K562 (cell line): ENCODE results near the gene COL8A2. TPM values are rescaled to one million over a fixed set of nuclear protein-coding genes. Genes with fewer than 3 reads are reported as not detected.
A peak's percentile ranks its signal among the peaks of the same experiment; 100 is the strongest.

Source experiments
- ATAC-seq: fragments of 200-7000 bp; cut with Tn5 transposase; 3 replicates; pipeline ENCODE4 v1.9.1; 2020; ENCODE audit warnings: moderate library complexity
- BruUV-seq: library from RNA; stranded (reverse); fragments of 400-500 nt; replicated peaks from 2 replicates; lab custom pipeline; 2021; lab: Mats Ljungman, UMichigan
- CTCF ChIA-PET: fragments of 300-600 bp; formaldehyde crosslinking; extraction: SDS; loops from one replicate; lab custom pipeline; 2021; ENCODE audit warnings: low intra/inter-chr PET ratio; lab: Yijun Ruan, JAX
- POLR2A ChIA-PET: fragments of 300-600, 350-650 bp; sonication (Branson Sonifier 250); formaldehyde crosslinking; extraction: SDS; loops from one replicate; lab custom pipeline; 2021; ENCODE audit warnings: antibody characterized with exemption, inconsistent platforms; lab: Yijun Ruan, JAX
- DNase-seq, 4 experiments: peaks; one replicate each; pipeline versions ENCODE4 v3.0.0 to v3.0.0-alpha.2; 2011 to 2018; ENCODE audit warnings: low spot score in 3 of 4, mixed read lengths in 3 of 4; ENCODE audit errors: extremely low read depth in 1 of 4
- FAIRE-seq: peaks from 2 replicates; lab custom pipeline; 2011; peaks lifted over from hg19 to GRCh38; lab: Jason Lieb, UNC
- H2AFZ ChIP-seq: 2 replicates; pipeline ENCODE4 v1.6.0; 2011; ENCODE audit warnings: low read depth, low read length, control low read depth, inconsistent platforms
- H3K27ac ChIP-seq: fragments of 200-600 bp; 3 replicates; pipeline ENCODE4 v1.8.0; 2011; ENCODE audit warnings: low read depth, mild to moderate bottlenecking, control low read depth, inconsistent platforms, low read length, moderate library complexity, mixed read lengths; ENCODE audit errors: extremely low read depth
- H3K27me3 ChIP-seq, 2 experiments: fragments of 300-600 bp in 1 of 2; 2 replicates in 1 of 2; 3 replicates in 1 of 2; pipeline versions ENCODE4 v1.6.0 to v1.8.0; 2011; ENCODE audit warnings: inconsistent platforms in 2 of 2, low read length in 2 of 2, mild to moderate bottlenecking in 1 of 2, mixed read lengths in 1 of 2, moderate library complexity in 1 of 2; ENCODE audit not compliant: control insufficient read depth in 2 of 2, insufficient read depth in 2 of 2
- H3K36me3 ChIP-seq: fragments of 300-600 bp; 3 replicates; pipeline ENCODE4 v1.8.0; 2011; ENCODE audit warnings: mild to moderate bottlenecking, low read length, inconsistent platforms; ENCODE audit not compliant: control insufficient read depth, insufficient read depth
- H3K4me1 ChIP-seq, 2 experiments: fragments of 200-600 bp in 1 of 2; replicated peaks in 1 of 2; 2 replicates in 1 of 2; 3 replicates in 1 of 2; pipeline versions ENCODE4 v1.5.1 to v1.8.0; 2011; ENCODE audit warnings: inconsistent platforms in 2 of 2, low read length in 2 of 2, mild to moderate bottlenecking in 1 of 2, mixed read lengths in 1 of 2, moderate library complexity in 1 of 2; ENCODE audit not compliant: control insufficient read depth in 2 of 2, insufficient read depth in 2 of 2
- H3K4me2 ChIP-seq: 2 replicates; pipeline ENCODE4 v1.6.1; 2011; ENCODE audit warnings: low read length, control low read depth, inconsistent platforms, mixed read lengths; ENCODE audit not compliant: insufficient read depth
- H3K4me3 ChIP-seq: fragments of 200-600 bp; sonication (generic), shearing (Covaris generic); 2 replicates; pipeline ENCODE4 v1.5.1; 2016; ENCODE audit warnings: control low read depth, inconsistent platforms
- H3K79me2 ChIP-seq: fragments of 200-600 bp; 3 replicates; pipeline ENCODE4 v1.8.0; 2011; ENCODE audit warnings: low read length, inconsistent platforms; ENCODE audit not compliant: control insufficient read depth, insufficient read depth
- H3K9ac ChIP-seq, 2 experiments: 2 replicates each; pipeline versions ENCODE4 v1.6.0 to v1.6.1; 2011; ENCODE audit warnings: low read depth in 2 of 2, low read length in 2 of 2, control low read depth in 1 of 2, inconsistent platforms in 1 of 2, mild to moderate bottlenecking in 1 of 2, mixed read lengths in 1 of 2; ENCODE audit not compliant: insufficient read depth in 1 of 2
- H3K9me1 ChIP-seq: one replicate; pipeline ENCODE4 v1.6.0; 2011; ENCODE audit warnings: inconsistent platforms, mild to moderate bottlenecking, low read length, moderate library complexity; ENCODE audit not compliant: control insufficient read depth, insufficient read depth
- H3K9me3 ChIP-seq: replicated peaks from 2 replicates; pipeline ENCODE4 v1.5.1; 2011; ENCODE audit warnings: low read depth, low read length, inconsistent platforms; ENCODE audit not compliant: control insufficient read depth, insufficient read depth
- H4K20me1 ChIP-seq: replicated peaks from 2 replicates; pipeline ENCODE4 v1.6.1; 2011; ENCODE audit warnings: low read length, inconsistent platforms, mixed read lengths; ENCODE audit not compliant: control insufficient read depth, insufficient read depth
- EGR1 ChIP-seq: fragments of 450-650 bp; conservative IDR thresholded peaks from 2 replicates; pipeline ENCODE4 v1.6.1; 2017; ENCODE audit warnings: mild to moderate bottlenecking
- ELF4 ChIP-seq: fragments of 450-650 bp; formaldehyde crosslinking; IDR thresholded peaks from 2 replicates; pipeline ENCODE4 v1.4.0; 2022; ENCODE audit warnings: missing genetic modification characterization
- FOXP1 ChIP-seq: sonication (generic); formaldehyde crosslinking; IDR thresholded peaks from 2 replicates; pipeline ENCODE4 v1.8.0; 2022; ENCODE audit warnings: mild to moderate bottlenecking, missing genetic modification reagents
- HOXB6 ChIP-seq: fragments of 250-450 bp; sonication (Bioruptor Pico); IDR thresholded peaks from 2 replicates; pipeline ENCODE4 v1.5.1; 2022; ENCODE audit warnings: mild to moderate bottlenecking, borderline replicate concordance
- NFE2L1 ChIP-seq: fragments of 450-650 bp; IDR thresholded peaks from 2 replicates; pipeline ENCODE4 v1.6.1; 2016; ENCODE audit warnings: missing genetic modification characterization, low read depth, mild to moderate bottlenecking, missing compliant biosample characterization, moderate library complexity, borderline replicate concordance
- PHF21A ChIP-seq: fragments of 450-650 bp; IDR thresholded peaks from 2 replicates; pipeline ENCODE4 v1.6.1; 2017; ENCODE audit warnings: low read depth, borderline replicate concordance
- POLR2A ChIP-seq: fragments of 450-650 bp; conservative IDR thresholded peaks from 2 replicates; pipeline ENCODE4 v1.6.1; 2016
- SMAD3 ChIP-seq: fragments of 450-650 bp; formaldehyde crosslinking; conservative IDR thresholded peaks from 2 replicates; pipeline ENCODE4 v1.4.0; 2020; ENCODE audit warnings: mild to moderate bottlenecking
- SPI1 ChIP-seq: IDR thresholded peaks from 2 replicates; pipeline ENCODE4 v1.6.1; 2011; ENCODE audit warnings: low read depth, low read length, control low read depth, borderline replicate concordance
- ZNF354B ChIP-seq: fragments of 250-450 bp; sonication (Bioruptor Pico); IDR thresholded peaks from 2 replicates; pipeline ENCODE4 v1.4.0; 2020
- in situ Hi-C: fragments of 300-500 bp; cut with MboI; formaldehyde crosslinking; loops from 4 replicates; pipeline ENCODE4 v1.15.0; 2018; ENCODE audit warnings: inconsistent platforms, mixed read lengths
- intact Hi-C: fragments of 100-400 bp; cut with micrococcal nuclease; formaldehyde crosslinking; loops from 2 replicates; pipeline ENCODE4 v1.14.2; 2022
- polyA plus RNA-seq, 8 experiments: library from polyadenylated mRNA; depleted of rRNA in 4 of 8; stranded (reverse) in 5 of 8; unstranded in 3 of 8; fragments of >200 nt; fragmentation: Nextera tagmentation in 2 of 8; fragmentation: Illumina TruSeq in 1 of 8; extraction: Ambion mirVana in 2 of 8; extraction: Trizol in 1 of 8; gene quantifications; 2 replicates each; pipeline versions ENCODE4 v1.2.1 to v1.2.3, GENCODE V29; 2011 to 2014; ENCODE audit warnings: inconsistent platforms in 1 of 8, missing spikeins in 1 of 8
- total RNA-seq, 7 experiments: library from RNA; depleted of rRNA in 6 of 7; stranded (reverse); fragments of >200 nt in 6 of 7; fragmentation: Illumina TruSeq in 2 of 7; extraction: Trizol in 2 of 7; gene quantifications; 2 replicates each; pipeline versions ENCODE4 v1.2.1 to v1.2.3, GENCODE V29; 2011 to 2021; ENCODE audit warnings: low replicate concordance in 1 of 7

The COL8A2 gene
- total and polyA plus RNA-seq, 9 of the 15 experiments (the other 6 are each of a cell fraction or from before 2014, with no cell fraction given) = 0.03 to 0.14 (median 0.04) TPM; not detected in 5

- TF ChIP-seq SMAD3 (CRISPR knock-in tag) (no peak), ZNF354B (CRISPR knock-in tag) (no peak), PHF21A (no peak), EGR1 (no peak), HOXB6 (CRISPR knock-in tag) (no peak)
These were observed 11.5 kb upstream of the COL8A2 start (continued) for GRCh38 chr1:36136535-36136934.

GRCh38 chr1:36135796-36136195 is 10.8 kb upstream of the COL8A2 start:
- Histone ChIP-seq H3K4me3 (no peak overlapping the region), H3K4me2 (no peak overlapping the region), H3K9me3 (no peaks in the 10 kb centered on the region), H3K27ac (peak overlapping the region; percentile 38; the same call in 1 of the 3 replicates), H2AFZ (no peak overlapping the region), H3K36me3 (peaks cover 43% of the 10 kb centered on the region), H4K20me1 (0 out of 2 replicates have a peak, but pooled peaks cover 6% of the 10 kb centered on the region), H3K9me1 (peaks cover 4% of the 10 kb centered on the region), H3K4me1 (peaks cover 5 to 6% of the 10 kb centered on the region in 2 experiments; a peak in 3 of 5 replicates), H3K79me2 (peaks cover 4% of the 10 kb centered on the region; the same call in 1 of the 3 replicates), H3K9ac (no peak overlapping the region), H3K27me3 (no peaks in the 10 kb centered on the region)
- peak; percentile 7; the same call in 2 of the 3 replicates for ATAC-seq
- FAIRE-seq = peak; percentile 40
- ChIA-PET POLR2A (interaction anchor here (1.2 to 1.6 kb wide), 4 partner anchors 9 to 24 kb away, joined by 4 to 8 read pairs (median 4); partner anchors contain the start of gene TRAPPC3), CTCF (interaction anchor here (1.5 to 5.8 kb wide), 2 partner anchors 36 to 52 kb away, joined by 4 to 116 read pairs; no protein-coding TSS in a partner anchor)
- in situ Hi-C loops = no loop called here
- intact Hi-C loops = no loop called here
- DNase-seq = no peak
- BruUV-seq = no TSS peak
- TF ChIP-seq SPI1 (0 out of 2 replicates have a peak, but pooled peaks have one; percentile 1), FOXP1 (CRISPR knock-in tag) (no peak), NFE2L1 (no peak), ELF4 (0 out of 2 replicates have a peak, but pooled peaks have one; percentile 23), POLR2A (peak; percentile 32; the same call in 1 of the 2 replicates)
